Ammon's horn (tissue), 1 donor: Measurements from ENCODE around the gene OPCML.

Experiments used
- DNase-seq: peaks from one replicate; pipeline ENCODE4 v3.0.0-alpha.2; 2016; ENCODE audit warnings: low spot score

The OPCML gene

DNA sequence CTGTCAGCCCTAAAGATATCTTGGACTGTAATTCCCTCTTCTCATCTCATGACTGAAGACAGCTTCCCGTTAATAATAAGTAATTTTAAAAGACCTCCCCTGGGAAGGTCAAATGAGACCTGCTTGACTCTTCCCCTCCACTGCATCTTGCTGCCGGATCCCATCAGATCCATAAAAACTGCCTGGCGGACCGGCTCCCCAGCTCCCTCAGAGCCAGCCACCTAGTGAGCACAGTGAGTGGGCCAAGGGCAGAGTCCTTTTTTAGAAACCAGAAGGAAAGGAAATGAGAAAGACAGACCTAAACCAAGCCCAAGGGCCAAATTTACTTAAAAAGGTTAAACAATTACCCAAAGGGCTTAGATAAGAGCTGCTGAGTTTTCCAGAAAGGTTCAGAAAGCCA lies 595.3 kb downstream of the OPCML start:
- DNase-seq: no peak

DNA sequence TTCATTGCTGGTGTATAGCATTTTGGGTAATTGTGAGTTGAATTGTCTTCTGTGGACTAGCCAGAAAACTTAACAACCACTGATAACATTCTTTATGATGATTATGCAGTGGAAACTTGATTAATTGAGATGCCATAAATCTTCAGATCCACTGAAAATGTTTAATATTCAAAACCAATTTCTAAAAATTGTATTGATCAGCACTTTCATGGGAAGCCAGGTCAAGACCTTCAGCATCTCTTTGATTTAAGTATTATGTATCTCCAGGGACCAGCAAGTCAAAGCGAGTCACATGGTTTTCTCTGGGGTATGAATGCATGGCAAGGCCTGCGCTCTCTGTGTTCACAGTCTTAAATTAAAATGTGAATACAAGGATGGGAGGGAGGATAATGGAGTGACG lies 596.9 kb downstream of the OPCML start:
- DNase-seq: no peak

DNA sequence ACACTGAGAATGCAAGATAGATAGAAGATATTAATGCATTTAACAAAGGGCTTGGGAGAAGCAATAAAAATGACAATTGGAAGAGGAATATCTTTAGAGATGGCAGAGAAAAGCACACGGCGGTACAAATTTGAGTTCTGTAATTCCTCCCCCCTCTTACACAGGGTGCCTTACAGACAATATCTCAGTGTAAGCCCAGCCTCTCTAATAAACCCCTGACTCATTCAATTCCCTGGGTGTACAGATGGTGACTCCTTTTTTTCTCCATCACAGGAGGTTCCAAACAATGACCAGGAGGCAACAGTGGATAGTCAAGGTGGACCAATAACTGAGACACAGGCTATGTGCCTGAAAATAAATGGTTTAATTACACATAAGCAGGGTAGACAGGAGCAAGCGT lies 598.6 kb downstream of the OPCML start:
- DNase-seq: no peak

DNA sequence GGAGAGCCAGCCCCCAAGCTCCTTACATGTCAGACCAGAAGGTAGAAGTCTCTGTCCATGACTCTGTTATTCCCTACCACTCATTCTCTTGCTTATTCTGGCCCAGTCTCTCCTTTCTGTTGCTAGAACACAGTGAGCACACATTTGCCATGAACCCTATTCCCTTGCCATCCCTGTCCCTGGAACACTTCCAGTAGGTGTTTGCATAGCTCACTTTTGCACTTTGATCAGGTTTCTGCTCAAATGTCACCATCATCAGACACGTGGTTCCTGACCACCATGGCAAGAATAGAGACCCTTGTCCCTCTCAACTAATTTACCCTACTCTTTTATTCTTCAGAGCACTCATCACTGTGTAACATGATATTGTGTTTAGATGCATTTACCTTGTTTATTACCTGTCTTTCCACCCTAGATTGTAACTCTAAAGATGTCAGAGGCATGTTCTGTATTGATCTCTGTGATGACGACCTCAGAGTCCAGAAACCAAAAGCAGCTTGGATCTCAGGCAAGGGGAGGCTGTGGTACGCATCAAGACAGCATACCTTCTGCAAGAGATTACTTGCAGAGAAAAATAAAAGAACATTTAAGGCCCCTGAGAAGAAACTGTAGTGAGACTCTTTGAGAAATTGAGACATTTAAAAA lies 606.4 kb downstream of the OPCML start:
- DNase-seq: no peak

DNA sequence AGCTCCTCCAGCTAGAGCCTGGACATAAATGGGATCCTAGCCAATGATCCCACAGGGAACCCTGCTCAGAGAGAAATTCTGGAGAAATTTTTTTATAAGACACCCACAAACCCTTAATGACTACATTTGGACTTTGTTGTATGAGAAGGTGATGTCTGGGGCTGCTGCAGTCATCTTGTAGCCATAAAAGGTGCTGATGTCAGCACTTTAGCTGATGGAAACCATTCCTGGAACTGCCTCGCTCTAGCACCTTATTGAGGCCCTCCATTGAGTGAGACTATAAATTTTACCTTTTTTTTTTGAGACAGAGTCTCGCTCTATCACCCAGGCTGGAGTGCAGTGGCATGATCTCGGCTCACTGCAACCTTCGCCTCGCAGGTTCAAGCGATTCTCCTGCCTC lies 610.7 kb downstream of the OPCML start:
- DNase-seq: no peak

DNA sequence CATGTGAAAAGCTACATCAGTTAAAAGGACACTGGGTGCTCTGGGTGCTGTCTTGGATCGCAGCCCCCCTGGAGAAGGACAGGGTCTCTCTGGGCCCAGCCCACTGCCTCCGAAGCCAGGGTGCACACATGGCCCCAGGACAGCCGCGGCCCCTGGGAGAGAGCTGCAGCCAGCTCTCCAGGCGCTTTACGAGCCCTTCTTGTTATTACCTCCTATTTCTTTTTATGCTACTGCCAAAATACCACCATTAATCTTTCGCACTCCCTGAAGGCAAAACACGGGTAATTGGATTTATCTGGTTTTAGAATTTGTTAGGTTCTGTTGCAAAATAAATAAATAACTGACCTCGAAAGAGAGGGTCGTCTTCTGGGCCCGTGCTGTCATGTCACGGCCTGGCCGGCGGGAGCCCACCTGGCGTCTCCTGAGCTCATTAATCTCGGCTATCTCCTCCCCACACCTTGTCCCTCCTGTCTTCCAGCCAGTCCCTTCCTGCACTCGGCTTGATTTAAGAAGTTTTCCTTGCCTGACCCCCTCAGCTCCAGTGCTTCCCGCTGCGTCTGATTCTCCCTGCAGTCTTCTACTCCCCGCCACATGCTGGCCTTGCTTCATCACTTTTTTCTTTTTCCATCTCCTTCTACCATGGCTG lies 611.7 kb downstream of the OPCML start:
- DNase-seq: no peak

DNA sequence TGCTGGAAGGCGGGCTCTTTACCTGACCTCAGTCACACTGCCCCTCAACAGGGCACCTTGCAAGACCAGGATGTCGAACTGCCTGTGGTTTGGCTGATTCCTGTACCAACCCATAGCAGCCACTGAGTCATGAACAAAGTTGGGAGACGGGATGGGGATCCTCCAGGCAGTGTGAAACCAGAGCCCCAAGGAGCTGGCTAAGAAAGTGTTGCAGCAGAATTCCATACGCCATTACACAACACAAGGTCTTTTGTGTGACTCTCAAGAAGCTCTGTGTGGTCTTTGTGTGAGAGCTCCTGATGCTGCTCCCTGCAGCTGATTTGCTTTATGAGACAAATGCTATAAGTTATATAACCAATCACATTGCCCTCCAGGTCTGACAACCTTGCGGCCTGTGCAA lies 617.7 kb downstream of the OPCML start:
- DNase-seq: no peak

DNA sequence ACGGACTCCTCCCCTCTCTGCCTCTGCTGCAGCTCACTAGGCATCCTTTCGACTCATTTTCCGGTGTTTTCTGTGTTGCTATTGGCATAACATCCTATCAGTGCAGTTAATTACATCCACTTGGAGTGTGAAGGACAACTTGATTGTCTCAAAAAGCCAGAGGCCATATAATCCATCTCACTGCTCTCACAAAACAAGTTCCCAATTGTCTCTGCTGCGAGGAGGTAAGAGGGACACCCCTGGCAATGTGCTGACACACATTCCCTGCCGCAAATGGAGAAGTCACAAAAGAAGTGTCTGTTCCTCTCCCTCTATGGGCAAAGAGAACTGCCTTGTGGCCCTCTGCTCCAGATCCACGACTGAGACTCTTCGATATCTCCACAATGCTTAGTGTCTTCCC lies 618.4 kb downstream of the OPCML start:
- DNase-seq: no peak

DNA sequence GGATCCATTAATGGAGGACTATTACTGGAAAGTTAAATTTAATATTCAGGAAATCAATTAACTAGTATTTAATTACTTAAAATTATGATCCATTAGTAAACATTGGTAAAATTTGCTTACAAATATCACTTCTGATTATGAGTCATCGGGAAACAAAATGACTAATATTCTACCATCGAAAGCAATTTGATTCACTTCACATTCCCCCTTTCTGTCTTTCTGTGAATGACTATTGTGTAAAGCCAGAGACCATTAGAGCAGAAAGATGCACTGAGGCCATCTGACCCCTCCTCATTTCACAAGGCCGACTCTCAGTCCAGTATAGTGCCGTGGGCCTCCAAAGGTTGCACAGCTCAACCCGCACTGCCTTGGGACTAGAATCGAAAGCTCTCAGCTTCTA lies 619.0 kb downstream of the OPCML start:
- no peak for DNase-seq

DNA sequence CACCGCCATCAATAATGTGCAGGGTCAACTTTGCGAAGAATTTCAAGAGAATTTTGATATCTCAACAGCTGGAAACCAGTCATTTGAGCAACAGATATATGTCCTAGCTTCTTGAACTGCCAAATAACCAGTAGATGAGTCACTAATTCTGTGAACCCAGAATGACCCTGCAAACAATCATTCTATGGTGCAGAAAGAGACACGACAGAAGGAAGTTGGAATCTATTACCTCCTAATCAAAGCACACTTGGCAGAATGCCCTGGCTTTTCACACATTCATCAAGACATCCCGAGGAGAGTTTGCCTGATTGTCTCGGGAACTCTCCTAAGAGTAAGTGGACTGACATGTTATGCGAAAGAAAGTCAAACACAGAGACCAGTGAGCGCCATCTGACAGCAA lies 621.1 kb downstream of the OPCML start:
- no peak for DNase-seq

DNA sequence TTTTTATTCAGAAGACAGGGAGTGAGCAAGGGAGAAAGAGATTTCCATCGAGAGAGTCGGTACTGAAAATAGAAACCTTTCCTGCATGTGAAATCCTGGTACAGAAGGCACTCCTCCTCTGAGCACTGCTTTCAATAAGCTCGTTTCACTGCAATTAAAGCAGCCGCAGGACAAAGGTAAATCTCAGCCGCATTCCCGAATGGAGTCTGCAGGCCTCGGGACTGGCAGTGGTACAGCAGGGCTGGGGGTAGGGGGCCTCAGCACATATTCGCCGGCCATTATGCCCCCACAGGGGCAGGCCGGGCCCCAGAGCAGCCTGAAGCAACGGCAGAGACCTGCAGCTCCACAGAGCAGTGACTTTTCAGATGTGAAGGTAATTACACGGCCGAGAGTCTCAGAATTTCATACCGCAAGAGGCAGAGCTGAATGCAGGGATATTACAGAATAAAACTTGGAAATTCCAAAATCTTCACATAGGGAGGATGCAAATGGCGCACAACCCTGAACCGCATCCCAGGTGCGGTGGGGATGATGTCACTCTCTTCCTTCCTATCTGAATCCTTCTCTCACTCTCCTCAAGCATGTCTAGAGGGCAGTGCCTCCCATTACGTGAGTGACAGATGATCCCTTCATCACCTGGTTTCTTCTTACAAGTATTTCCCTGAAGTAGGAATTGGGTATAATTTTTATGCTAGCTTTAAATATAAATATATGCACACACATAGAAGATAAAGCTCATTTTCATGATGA lies 622.1 kb downstream of the OPCML start:
- DNase-seq: peak; percentile 27

DNA sequence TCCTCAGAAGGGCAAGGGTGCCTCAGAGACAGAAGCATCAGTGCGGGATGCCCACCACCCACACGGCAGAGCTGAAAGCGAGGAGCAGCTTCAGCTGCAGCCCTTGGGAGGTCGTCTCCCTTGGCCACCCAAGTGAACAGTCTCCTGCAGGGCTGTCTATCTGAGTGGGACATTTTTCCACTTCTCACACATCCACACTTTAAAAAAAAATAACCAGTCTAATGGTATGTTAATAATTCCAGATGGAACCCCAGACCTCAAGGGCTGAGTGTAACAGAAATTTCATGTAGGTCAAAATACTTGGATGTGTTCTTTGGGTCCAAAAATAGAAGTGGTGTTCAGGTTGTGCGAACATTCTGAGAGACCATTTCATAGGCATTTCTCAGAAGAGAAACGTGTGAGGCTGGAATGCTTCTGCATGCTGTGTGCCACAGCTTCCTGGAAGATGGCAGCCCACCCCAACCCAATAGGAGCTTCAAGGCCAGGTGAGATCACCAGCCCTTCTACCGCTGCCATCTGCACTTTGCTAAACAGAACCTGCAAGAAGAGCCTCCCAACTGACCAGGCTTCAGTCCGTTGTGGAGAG lies 623.2 kb downstream of the OPCML start:
- no peak for DNase-seq

DNA sequence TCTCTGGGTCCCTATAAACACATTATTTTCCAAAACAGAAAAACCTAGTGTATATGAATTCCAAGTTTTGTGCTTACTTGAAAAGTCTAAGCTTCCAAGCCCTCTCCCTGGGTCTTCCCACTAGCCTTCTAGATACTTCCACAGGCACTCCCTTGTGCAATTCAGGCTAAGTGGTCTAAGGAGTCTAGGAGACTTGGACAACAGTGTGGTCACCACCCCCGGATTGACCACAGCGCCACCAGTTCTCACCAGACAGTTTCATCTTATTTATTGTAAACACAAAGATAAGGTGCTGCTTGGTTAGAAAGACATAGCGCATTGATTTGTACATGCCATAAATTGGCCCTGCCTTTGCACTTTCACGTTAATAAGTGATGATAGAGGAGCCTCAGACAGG lies 623.9 kb downstream of the OPCML start:
- DNase-seq: no peak

DNA sequence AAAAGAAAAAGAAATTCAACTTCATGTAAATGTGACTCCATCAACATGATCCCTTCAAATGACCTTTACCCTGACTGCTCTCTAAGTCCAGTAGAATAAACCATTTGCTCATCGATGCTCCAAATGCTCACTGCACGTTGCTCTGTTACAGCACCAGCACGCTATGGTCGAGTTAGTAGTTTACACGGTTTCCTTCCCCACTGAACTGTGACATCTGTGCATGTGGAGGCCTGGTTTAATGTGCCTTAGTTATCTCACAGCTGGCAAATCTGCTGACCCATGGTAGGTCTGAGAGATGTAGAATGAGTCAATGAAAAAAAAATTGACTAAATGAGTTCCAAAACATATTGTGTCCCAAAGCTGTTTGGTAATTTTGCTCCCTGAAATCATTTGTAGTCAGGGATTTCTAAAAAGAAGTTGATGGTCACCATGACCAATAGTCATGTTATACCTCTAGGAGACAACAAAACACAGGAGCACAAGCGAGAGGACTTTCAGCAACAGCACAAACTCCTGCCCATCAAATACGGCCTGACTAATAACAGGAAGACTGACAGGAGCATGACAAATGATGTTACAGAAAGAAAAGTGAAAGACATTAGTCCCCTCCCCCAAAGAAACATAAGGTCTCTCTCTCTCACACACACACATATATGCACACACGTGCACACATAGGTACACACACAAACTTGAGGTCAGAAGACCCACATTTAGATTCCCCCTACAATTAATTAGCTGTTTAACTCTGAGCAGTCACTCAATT lies 624.5 kb downstream of the OPCML start:
- no peak for DNase-seq

DNA sequence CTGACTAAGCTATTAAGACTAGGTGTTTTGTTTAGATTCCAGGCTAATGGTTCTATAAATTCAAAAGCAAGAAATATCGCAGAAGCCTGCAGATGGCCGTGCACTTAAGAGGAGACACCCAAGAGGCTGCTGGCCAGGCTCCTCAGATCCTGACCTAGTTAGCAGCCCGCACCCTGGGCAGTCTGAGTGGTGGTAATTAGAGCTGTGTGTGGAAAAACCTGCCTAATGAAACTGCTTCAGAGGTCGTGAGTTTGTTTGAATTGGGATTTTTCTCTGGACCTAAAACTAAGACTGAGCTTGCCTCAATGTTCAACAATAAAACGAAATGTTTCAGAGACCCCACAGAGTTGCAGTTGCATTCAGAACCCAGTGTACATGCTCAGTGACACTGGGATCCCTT lies 627.7 kb downstream of the OPCML start:
- no peak for DNase-seq

DNA sequence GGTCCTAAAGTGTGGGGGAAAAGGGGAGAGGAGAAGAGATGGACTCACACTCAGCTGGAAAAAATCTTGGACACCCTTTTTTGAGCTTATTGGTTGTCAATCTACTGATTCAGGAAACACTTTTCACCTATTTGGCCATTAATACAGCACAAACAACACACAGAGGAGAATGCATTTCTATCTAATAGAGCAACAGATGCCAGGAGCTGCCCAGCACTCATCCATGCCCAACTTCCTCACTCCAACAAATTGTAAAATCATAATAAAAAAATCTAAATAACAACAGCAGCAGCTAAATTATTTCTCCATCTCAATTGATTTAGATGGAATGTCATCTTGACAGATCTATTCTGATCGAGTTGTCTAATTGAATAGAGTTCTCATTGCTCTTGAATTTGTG lies 628.2 kb downstream of the OPCML start:
- no peak for DNase-seq

DNA sequence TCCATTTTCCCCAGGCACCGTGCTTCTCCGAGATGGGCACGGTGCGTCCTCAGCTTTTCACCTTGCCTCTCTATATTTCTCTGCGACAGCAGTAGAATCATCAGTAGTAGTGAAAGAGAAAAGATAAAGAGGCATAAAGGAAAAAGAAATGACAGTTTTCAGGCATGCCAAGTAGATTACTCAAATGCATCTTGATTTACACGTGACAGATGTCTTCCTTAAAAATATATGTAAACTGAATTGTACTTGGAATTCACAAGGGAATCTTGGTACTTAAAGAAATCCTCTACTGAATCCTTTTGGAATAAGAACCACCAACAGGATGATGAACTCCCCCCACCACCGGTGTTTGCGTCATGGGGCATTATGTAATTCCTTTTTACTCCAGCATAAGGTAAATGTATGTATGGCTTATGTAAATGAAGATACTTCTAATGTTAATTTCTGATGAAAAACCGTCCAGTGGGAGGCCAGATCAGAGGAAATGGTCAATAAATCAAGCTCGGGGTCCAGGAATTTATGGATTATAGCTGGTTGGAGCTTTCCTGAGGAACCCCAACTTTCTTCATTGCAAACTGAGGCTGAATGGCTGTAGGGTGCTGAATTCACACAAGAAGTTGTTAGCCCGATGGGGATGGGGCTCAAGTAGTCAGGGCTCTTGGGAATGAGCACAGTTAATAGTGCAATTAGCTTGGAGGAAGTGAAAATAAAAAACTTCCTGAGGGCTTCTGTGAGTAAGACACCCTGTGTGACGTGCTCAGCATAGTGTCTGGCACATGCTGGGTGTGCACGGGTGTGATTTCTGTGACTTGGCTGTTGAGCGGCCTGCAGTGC lies 630.4 kb downstream of the OPCML start:
- no peak for DNase-seq

DNA sequence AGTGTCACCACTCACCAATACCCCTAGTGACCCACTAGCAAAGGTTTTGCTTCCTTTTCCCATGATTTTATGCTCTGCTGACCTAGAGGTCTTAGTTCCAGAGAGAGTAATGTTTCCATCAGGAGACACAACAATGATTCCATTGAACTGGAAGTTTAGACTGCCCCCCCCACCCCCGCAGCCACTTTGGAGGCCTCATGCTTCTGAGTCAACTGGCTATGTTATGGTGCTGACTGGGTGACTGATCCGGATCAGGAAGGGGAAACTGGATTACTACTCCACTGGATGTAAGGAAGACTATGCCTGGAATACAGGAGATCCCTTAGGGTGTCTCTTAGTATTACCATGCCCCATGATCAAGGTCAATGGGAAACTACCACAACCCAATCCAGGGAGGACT lies 633.6 kb downstream of the OPCML start:
- no peak for DNase-seq

DNA sequence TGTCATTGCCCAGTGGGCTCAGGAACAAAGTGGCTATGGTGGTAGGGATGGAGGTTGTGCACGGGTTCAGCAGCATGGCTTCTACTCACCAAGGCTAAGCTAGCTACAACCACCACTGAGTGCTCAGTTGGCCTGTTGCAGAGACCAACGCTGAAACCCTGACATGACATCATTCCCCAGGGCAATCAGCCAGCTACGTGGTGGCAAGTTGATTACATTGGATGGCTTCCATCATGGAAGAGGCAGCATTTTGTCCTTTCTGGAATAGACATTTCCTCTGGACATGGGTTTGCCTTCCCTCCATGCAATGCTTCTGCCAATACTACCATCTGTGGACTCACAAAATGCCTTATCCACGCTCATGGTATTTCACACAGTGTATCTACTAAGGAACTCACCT lies 634.3 kb downstream of the OPCML start:
- no peak for DNase-seq

DNA sequence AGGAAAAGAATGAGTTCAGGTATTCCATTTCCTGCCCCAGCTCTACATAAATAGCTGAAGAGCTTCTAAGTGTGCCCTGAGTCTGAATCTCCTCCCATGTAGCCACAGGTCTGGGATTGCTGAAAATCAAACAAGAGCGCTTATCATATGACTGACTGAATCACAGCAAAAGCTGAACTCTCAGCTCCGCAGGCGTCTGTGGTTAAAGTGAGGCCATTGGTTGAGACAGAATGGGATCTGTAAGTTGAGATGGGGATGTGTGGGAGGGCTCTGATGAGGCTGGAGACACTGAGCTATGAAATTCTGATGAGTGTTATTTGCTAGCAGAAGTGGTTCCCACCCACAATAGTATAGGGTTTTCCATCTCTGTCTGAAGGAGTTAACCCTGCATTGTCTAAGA lies 637.0 kb downstream of the OPCML start:
- DNase-seq: no peak

DNA sequence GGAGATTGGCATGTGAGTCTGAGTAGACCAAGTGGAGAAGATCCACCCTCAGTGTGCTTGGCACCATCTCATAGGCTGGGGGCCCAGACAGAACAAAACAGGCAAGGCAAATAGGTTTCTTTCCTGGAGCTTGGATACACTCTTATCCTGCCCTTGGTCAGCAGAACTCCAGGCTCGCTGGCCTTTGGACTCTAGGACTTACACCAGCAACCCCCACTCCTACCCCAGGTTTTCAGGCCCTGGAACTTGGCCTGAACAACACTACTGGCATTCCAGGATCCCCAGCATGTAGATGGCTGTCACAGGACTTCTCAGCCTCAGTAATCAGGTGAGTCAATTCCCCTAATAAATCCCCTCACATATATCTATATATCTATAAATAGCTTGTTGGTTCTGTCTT lies 637.7 kb downstream of the OPCML start:
- DNase-seq: no peak

DNA sequence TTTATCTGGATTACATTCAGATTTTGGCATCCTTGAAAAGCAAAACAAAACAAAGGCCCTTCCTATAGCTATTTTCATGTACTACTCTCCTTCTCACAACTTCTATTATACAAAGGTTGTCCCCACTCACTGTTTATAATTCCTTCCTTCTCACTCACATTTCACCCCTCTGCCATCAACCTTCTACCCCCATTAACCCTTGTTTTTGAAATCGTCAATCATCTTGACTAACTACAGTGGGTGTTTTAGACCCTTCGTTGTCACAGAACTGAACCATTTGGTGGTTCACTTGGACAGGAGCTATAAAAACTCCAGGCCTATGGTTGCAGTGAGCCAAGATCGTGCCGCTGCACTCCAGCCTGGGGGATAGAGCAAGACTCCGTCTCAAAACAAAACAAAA lies 639.4 kb downstream of the OPCML start:
- DNase-seq: no peak
